Activated T-cell treated with anti-CD3 and anti-CD28 coated beads, Interleukin-2, amount 50 U/mL, for 24 hours (primary cell): ENCODE results near the gene AIP.
"Not testable (repeated sequence)": the region's sequence is repeated elsewhere in the genome, so short reads cannot be mapped to it uniquely, and the experiment has no call there.

Experiments
- DNase-seq: peaks from one replicate; pipeline ENCODE4 v3.0.0-alpha.2; 2020
- H3K27ac Mint-ChIP-seq: 2 replicates; pipeline ENCODE4 v1.8.0; 2020; ENCODE audit warnings: mild to moderate bottlenecking, mixed read lengths
- H3K27me3 Mint-ChIP-seq: 2 replicates; pipeline ENCODE4 v1.8.0; 2020; ENCODE audit warnings: mixed read lengths
- H3K36me3 Mint-ChIP-seq: 2 replicates; pipeline ENCODE4 v1.8.0; 2020; ENCODE audit warnings: low read depth, mixed read lengths
- H3K4me1 Mint-ChIP-seq: 2 replicates; pipeline ENCODE4 v1.8.0; 2020; ENCODE audit warnings: low read depth, mixed read lengths
- H3K4me3 Mint-ChIP-seq: 2 replicates; pipeline ENCODE4 v1.8.0; 2020; ENCODE audit warnings: mild to moderate bottlenecking, moderate library complexity, mixed read lengths
- H3K9me3 Mint-ChIP-seq: 2 replicates; pipeline ENCODE4 v1.8.0; 2020; ENCODE audit warnings: mixed read lengths

Gene AIP

GRCh38 chr11:67457453-67457852 lies 25.4 kb upstream of the AIP start:
- Mint-ChIP-seq H3K27ac (no peak overlapping the region), H3K27me3 (no peaks in the 10 kb centered on the region), H3K4me1 (peaks cover 3% of the 10 kb centered on the region), H3K36me3 (no peaks in the 10 kb centered on the region), H3K4me3 (no peak overlapping the region), H3K9me3 (no peaks in the 10 kb centered on the region)
- DNase-seq: no peak

GRCh38 chr11:67458266-67458665 lies 24.6 kb upstream of the AIP start:
- no peak overlapping the region for H3K27ac Mint-ChIP-seq
- peaks cover 3% of the 10 kb centered on the region for H3K4me1 Mint-ChIP-seq
- no peaks in the 10 kb centered on the region for H3K9me3 Mint-ChIP-seq
- no peak for DNase-seq
- no peaks in the 10 kb centered on the region for H3K36me3 Mint-ChIP-seq
- no peaks in the 10 kb centered on the region for H3K27me3 Mint-ChIP-seq
- no peak overlapping the region for H3K4me3 Mint-ChIP-seq

GRCh38 chr11:67463186-67463585 lies 19.6 kb upstream of the AIP start:
- no peak for DNase-seq
- no peaks in the 10 kb centered on the region for H3K9me3 Mint-ChIP-seq
- peak overlapping the region; percentile 22 for H3K27ac Mint-ChIP-seq
- no peak overlapping the region for H3K4me3 Mint-ChIP-seq
- peaks cover 32% of the 10 kb centered on the region for H3K4me1 Mint-ChIP-seq
- peaks cover 16% of the 10 kb centered on the region for H3K36me3 Mint-ChIP-seq
- no peaks in the 10 kb centered on the region for H3K27me3 Mint-ChIP-seq

GRCh38 chr11:67463680-67464410 lies 19.0 kb upstream of the AIP start:
- no peaks in the 10 kb centered on the region for H3K9me3 Mint-ChIP-seq
- peaks cover 20% of the 10 kb centered on the region for H3K36me3 Mint-ChIP-seq
- H3K27me3 Mint-ChIP-seq: no peaks in the 10 kb centered on the region
- no peak for DNase-seq
- peaks cover 35% of the 10 kb centered on the region for H3K4me1 Mint-ChIP-seq
- peak overlapping the region; percentile 93 for H3K27ac Mint-ChIP-seq
- H3K4me3 Mint-ChIP-seq: peak overlapping the region; percentile 88

GRCh38 chr11:67464411-67465188 lies 18.2 kb upstream of the AIP start:
- Mint-ChIP-seq H3K27me3 (no peaks in the 10 kb centered on the region), H3K27ac (peak overlapping the region; percentile 93), H3K36me3 (peaks cover 20% of the 10 kb centered on the region), H3K9me3 (no peaks in the 10 kb centered on the region), H3K4me1 (peaks cover 39% of the 10 kb centered on the region), H3K4me3 (peak overlapping the region; percentile 88)
- peak; percentile 92 for DNase-seq

GRCh38 chr11:67465189-67465510 lies 17.7 kb upstream of the AIP start:
- Mint-ChIP-seq H3K4me1 (peaks cover 39% of the 10 kb centered on the region), H3K36me3 (peaks cover 20% of the 10 kb centered on the region), H3K27ac (peak overlapping the region; percentile 93), H3K9me3 (no peaks in the 10 kb centered on the region), H3K27me3 (no peaks in the 10 kb centered on the region), H3K4me3 (peak overlapping the region; percentile 88)
- no peak for DNase-seq

- not testable (repeated sequence) for DNase-seq, H3K9me3 Mint-ChIP-seq, H3K27me3 Mint-ChIP-seq
- peaks cover 20% of the 10 kb centered on the region for H3K36me3 Mint-ChIP-seq
- H3K4me1 Mint-ChIP-seq: peaks cover 39% of the 10 kb centered on the region
- peak overlapping the region; percentile 93 for H3K27ac Mint-ChIP-seq
- peak overlapping the region; percentile 88 for H3K4me3 Mint-ChIP-seq
Observed at GRCh38 chr11:67465530-67465929, 17.3 kb upstream of the AIP start.

GRCh38 chr11:67466367-67466766 lies 16.5 kb upstream of the AIP start:
- Mint-ChIP-seq H3K27ac (peak overlapping the region; percentile 69), H3K27me3 (no peaks in the 10 kb centered on the region)

GRCh38 chr11:67466962-67467771 lies 15.7 kb upstream of the AIP start:
- H3K27ac Mint-ChIP-seq: peak overlapping the region; percentile 94
- H3K4me3 Mint-ChIP-seq: peak overlapping the region; percentile 91
- peaks cover 20% of the 10 kb centered on the region for H3K36me3 Mint-ChIP-seq
- no peak for DNase-seq
- peaks cover 40% of the 10 kb centered on the region for H3K4me1 Mint-ChIP-seq
- H3K27me3 Mint-ChIP-seq: no peaks in the 10 kb centered on the region
- no peaks in the 10 kb centered on the region for H3K9me3 Mint-ChIP-seq

More at GRCh38 chr11:67466367-67466766, 16.5 kb upstream of the AIP start:
- peaks cover 20% of the 10 kb centered on the region for H3K36me3 Mint-ChIP-seq
- no peak for DNase-seq
- H3K4me3 Mint-ChIP-seq: peak overlapping the region; percentile 42
- H3K9me3 Mint-ChIP-seq: no peaks in the 10 kb centered on the region
- peaks cover 40% of the 10 kb centered on the region for H3K4me1 Mint-ChIP-seq

GRCh38 chr11:67468056-67468455 lies 14.8 kb upstream of the AIP start:
- Mint-ChIP-seq H3K4me1 (peaks cover 40% of the 10 kb centered on the region), H3K36me3 (peaks cover 20% of the 10 kb centered on the region), H3K27me3 (no peaks in the 10 kb centered on the region), H3K27ac (peak overlapping the region; percentile 94), H3K4me3 (peak overlapping the region; percentile 91), H3K9me3 (no peaks in the 10 kb centered on the region)
- DNase-seq: peak; percentile 54

GRCh38 chr11:67468456-67468758 lies 14.4 kb upstream of the AIP start:
- Mint-ChIP-seq H3K9me3 (no peaks in the 10 kb centered on the region), H3K36me3 (peaks cover 20% of the 10 kb centered on the region), H3K4me3 (peak overlapping the region; percentile 91), H3K27me3 (no peaks in the 10 kb centered on the region), H3K27ac (peak overlapping the region; percentile 94), H3K4me1 (peaks cover 40% of the 10 kb centered on the region)
- no peak for DNase-seq

GRCh38 chr11:67468759-67469507 lies 13.9 kb upstream of the AIP start, which contains the start of gene TMEM134:
Gene TMEM134 (minus strand): TSS chr11:67469251. CDS start chr11:67469192, 59 bp downstream.
- Mint-ChIP-seq H3K4me1 (peaks cover 40% of the 10 kb centered on the region), H3K9me3 (no peaks in the 10 kb centered on the region), H3K27me3 (no peaks in the 10 kb centered on the region), H3K4me3 (peak within 1 kb of the TSS; percentile 91), H3K36me3 (peaks cover 20% of the 10 kb centered on the region), H3K27ac (peak within 1 kb of the TSS; percentile 94)
- peak; percentile 95 for DNase-seq

- Mint-ChIP-seq H3K4me3 (peak overlapping the region; percentile 78), H3K4me1 (peaks cover 36% of the 10 kb centered on the region), H3K9me3 (no peaks in the 10 kb centered on the region), H3K27ac (peak overlapping the region; percentile 90), H3K27me3 (no peaks in the 10 kb centered on the region), H3K36me3 (peaks cover 20% of the 10 kb centered on the region)
- DNase-seq: no peak
Observed at GRCh38 chr11:67469508-67469811, 13.4 kb upstream of the AIP start.

- DNase-seq: no peak
- Mint-ChIP-seq H3K9me3 (no peaks in the 10 kb centered on the region), H3K36me3 (peaks cover 13% of the 10 kb centered on the region), H3K27ac (peak overlapping the region; percentile 12), H3K4me1 (peaks cover 32% of the 10 kb centered on the region), H3K27me3 (no peaks in the 10 kb centered on the region), H3K4me3 (no peak overlapping the region)
Observed at GRCh38 chr11:67470337-67471002, 12.4 kb upstream of the AIP start.
